ENCODE data around the gene C9orf50. TPM values are rescaled to one million over a fixed set of nuclear protein-coding genes. Genes with fewer than 3 reads are reported as not detected.

Gene C9orf50
- total RNA-seq, 2 experiments from 2014 or later, result not detected

GRCh38 chr9:129586245-129586644 is 34.7 kb downstream of the C9orf50 start:
- ChIA-PET CTCF (interaction anchor here (0.6 kb wide), 1 partner anchor 656 kb away, joined by 3 read pairs; no protein-coding TSS in a partner anchor), POLR2A (interaction anchor here (1.1 to 1.7 kb wide), 5 partner anchors 10 to 126 kb away, joined by 3 to 10 read pairs (median 5); no protein-coding TSS in a partner anchor)
- Mint-ChIP-seq H3K27ac (peak overlapping the region; percentile 56), H3K27me3 (peaks cover 23% of the 10 kb centered on the region), H3K4me3 (no peak overlapping the region), H3K9me3 (no peaks in the 10 kb centered on the region), H3K36me3 (ENCODE audit: low read depth) (no peaks in the 10 kb centered on the region), H3K4me1 (peaks cover 56% of the 10 kb centered on the region)
- DNase-seq, result no peak

- Mint-ChIP-seq H3K36me3 (ENCODE audit: low read depth) (no peaks in the 10 kb centered on the region), H3K4me3 (no peak overlapping the region), H3K27me3 (peaks cover 17% of the 10 kb centered on the region), H3K27ac (peak overlapping the region; percentile 73), H3K9me3 (no peaks in the 10 kb centered on the region), H3K4me1 (peaks cover 64% of the 10 kb centered on the region)
- ChIA-PET CTCF (interaction anchor here (1.0 to 1.7 kb wide), 2 partner anchors 411 to 442 kb away, joined by 4 to 10 read pairs; no protein-coding TSS in a partner anchor), POLR2A (interaction anchor here (1.6 kb wide), 1 partner anchor 39 kb away, joined by 4 read pairs; no protein-coding TSS in a partner anchor)
- DNase-seq, result no peak
Measured at GRCh38 chr9:129585352-129585751, 35.5 kb downstream of the C9orf50 start.

GRCh38 chr9:129584136-129584535 is 36.8 kb downstream of the C9orf50 start:
- no peaks in the 10 kb centered on the region for H3K36me3 Mint-ChIP-seq (ENCODE audit: low read depth)
- peaks cover 11% of the 10 kb centered on the region for H3K27me3 Mint-ChIP-seq
- ChIA-PET CTCF (interaction anchor here (1.0 to 2.1 kb wide), 6 partner anchors 9 to 452 kb away, joined by 3 to 10 read pairs (median 5); no protein-coding TSS in a partner anchor), POLR2A (interaction anchor here (0.8 to 5.8 kb wide), 5 partner anchors 13 to 95 kb away, joined by 3 to 38 read pairs (median 5); no protein-coding TSS in a partner anchor)
- H3K4me3 Mint-ChIP-seq, result no peak overlapping the region
- peak; percentile 79 for DNase-seq
- peak overlapping the region; percentile 73 for H3K27ac Mint-ChIP-seq
- peaks cover 76% of the 10 kb centered on the region for H3K4me1 Mint-ChIP-seq
- no peaks in the 10 kb centered on the region for H3K9me3 Mint-ChIP-seq

GRCh38 chr9:129583308-129584038 is 37.4 kb downstream of the C9orf50 start:
- DNase-seq, result no peak
- Mint-ChIP-seq H3K9me3 (no peaks in the 10 kb centered on the region), H3K27me3 (peaks cover 5% of the 10 kb centered on the region), H3K36me3 (ENCODE audit: low read depth) (no peaks in the 10 kb centered on the region), H3K4me3 (no peak overlapping the region), H3K4me1 (peaks cover 80% of the 10 kb centered on the region), H3K27ac (peak overlapping the region; percentile 73)
- ChIA-PET POLR2A (interaction anchor here (0.7 to 5.8 kb wide), 5 partner anchors 13 to 101 kb away, joined by 3 to 38 read pairs (median 4); no protein-coding TSS in a partner anchor), CTCF (interaction anchor here (1.0 to 2.1 kb wide), 5 partner anchors 9 to 443 kb away, joined by 4 to 10 read pairs (median 5); no protein-coding TSS in a partner anchor)

GRCh38 chr9:129582855-129583254 is 38.0 kb downstream of the C9orf50 start:
- Mint-ChIP-seq H3K9me3 (no peaks in the 10 kb centered on the region), H3K27ac (peak overlapping the region; percentile 73), H3K4me1 (peaks cover 80% of the 10 kb centered on the region), H3K4me3 (no peak overlapping the region), H3K36me3 (ENCODE audit: low read depth) (no peaks in the 10 kb centered on the region), H3K27me3 (no peaks in the 10 kb centered on the region)
- POLR2A ChIA-PET, result interaction anchor here (0.7 to 5.8 kb wide), 4 partner anchors 12 to 422 kb away, joined by 3 to 38 read pairs (median 4); no protein-coding TSS in a partner anchor
- CTCF ChIA-PET, result interaction anchor here (1.0 to 2.1 kb wide), 3 partner anchors 10 to 440 kb away, joined by 4 to 7 read pairs (median 5); no protein-coding TSS in a partner anchor
- DNase-seq, result peak; percentile 58

GRCh38 chr9:129581505-129582189 is 39.3 kb downstream of the C9orf50 start:
- H3K4me1 Mint-ChIP-seq, result peaks cover 80% of the 10 kb centered on the region
- H3K27ac Mint-ChIP-seq, result peak overlapping the region; percentile 2
- ChIA-PET CTCF (interaction anchor here (0.7 kb wide), 1 partner anchor 408 kb away, joined by 3 read pairs; no protein-coding TSS in a partner anchor), POLR2A (interaction anchor here (1.3 to 5.8 kb wide), 2 partner anchors 16 to 420 kb away, joined by 3 to 38 read pairs; no protein-coding TSS in a partner anchor)
- no peaks in the 10 kb centered on the region for H3K27me3 Mint-ChIP-seq
- no peaks in the 10 kb centered on the region for H3K9me3 Mint-ChIP-seq
- no peaks in the 10 kb centered on the region for H3K36me3 Mint-ChIP-seq (ENCODE audit: low read depth)
- no peak overlapping the region for H3K4me3 Mint-ChIP-seq
- no peak for DNase-seq

- peak; percentile 66 for DNase-seq
- ChIA-PET CTCF (interaction anchor here (0.7 to 1.3 kb wide), 2 partner anchors 9 to 406 kb away, joined by 3 read pairs; no protein-coding TSS in a partner anchor), POLR2A (interaction anchor here (0.9 to 5.8 kb wide), 3 partner anchors 17 to 46 kb away, joined by 3 to 38 read pairs (median 4); partner anchors contain the start of gene NTMT1)
- Mint-ChIP-seq H3K4me3 (peak overlapping the region; percentile 43), H3K36me3 (ENCODE audit: low read depth) (no peaks in the 10 kb centered on the region), H3K27me3 (no peaks in the 10 kb centered on the region), H3K4me1 (peaks cover 71% of the 10 kb centered on the region), H3K9me3 (no peaks in the 10 kb centered on the region), H3K27ac (peak overlapping the region; percentile 3)
Measured at GRCh38 chr9:129580211-129580915, 40.5 kb downstream of the C9orf50 start.

GRCh38 chr9:129579294-129579693 is 41.6 kb downstream of the C9orf50 start:
- Mint-ChIP-seq H3K27me3 (no peaks in the 10 kb centered on the region), H3K4me1 (peaks cover 61% of the 10 kb centered on the region), H3K36me3 (ENCODE audit: low read depth) (no peaks in the 10 kb centered on the region), H3K9me3 (no peaks in the 10 kb centered on the region), H3K4me3 (no peak overlapping the region), H3K27ac (peak overlapping the region; percentile 40)
- no peak for DNase-seq
- ChIA-PET POLR2A (interaction anchor here (5.8 kb wide), 1 partner anchor 18 kb away, joined by 38 read pairs; no protein-coding TSS in a partner anchor), CTCF (no interaction called here)

GRCh38 chr9:129576546-129577543 is 44.1 kb downstream of the C9orf50 start:
- CTCF ChIA-PET, result no interaction called here
- H3K27ac Mint-ChIP-seq, result peak overlapping the region; percentile 23
- POLR2A ChIA-PET, result no interaction called here
- H3K4me1 Mint-ChIP-seq, result peaks cover 37% of the 10 kb centered on the region
- H3K27me3 Mint-ChIP-seq, result no peaks in the 10 kb centered on the region
- peaks cover 6% of the 10 kb centered on the region for H3K36me3 Mint-ChIP-seq (ENCODE audit: low read depth)
- no peak for DNase-seq
- no peak overlapping the region for H3K4me3 Mint-ChIP-seq
- peaks cover 5% of the 10 kb centered on the region for H3K9me3 Mint-ChIP-seq

GRCh38 chr9:129575818-129576217 is 45.1 kb downstream of the C9orf50 start:
- Mint-ChIP-seq H3K36me3 (ENCODE audit: low read depth) (peaks cover 6% of the 10 kb centered on the region), H3K27me3 (no peaks in the 10 kb centered on the region), H3K4me1 (peaks cover 31% of the 10 kb centered on the region), H3K27ac (no peak overlapping the region), H3K4me3 (no peak overlapping the region), H3K9me3 (peaks cover 5% of the 10 kb centered on the region)
- no peak for DNase-seq
- ChIA-PET POLR2A (no interaction called here), CTCF (no interaction called here)

GRCh38 chr9:129574911-129575585 is 45.9 kb downstream of the C9orf50 start:
- no peak overlapping the region for H3K4me3 Mint-ChIP-seq
- DNase-seq, result no peak
- H3K36me3 Mint-ChIP-seq (ENCODE audit: low read depth), result peaks cover 6% of the 10 kb centered on the region
- CTCF ChIA-PET, result no interaction called here
- H3K27ac Mint-ChIP-seq, result no peak overlapping the region
- peaks cover 5% of the 10 kb centered on the region for H3K9me3 Mint-ChIP-seq
- POLR2A ChIA-PET, result no interaction called here
- H3K27me3 Mint-ChIP-seq, result no peaks in the 10 kb centered on the region
- H3K4me1 Mint-ChIP-seq, result peaks cover 29% of the 10 kb centered on the region
